HG02884 (cell line): ENCODE data around the gene EIF4E2.
A peak's percentile ranks its signal among the peaks of the same experiment; 100 is the strongest.

Experiments used
- ATAC-seq: cut with Tn5 transposase; IDR thresholded peaks from one replicate; pipeline ENCODE4 v1.9.1; 2021; ENCODE audit warnings: mild to moderate bottlenecking, moderate library complexity; ENCODE audit not compliant: unreplicated experiment

EIF4E2 gene

GRCh38 chr2:232550354-232551249 lies at the start of gene EIF4E2, which contains the start of gene TIGD1:
Gene EIF4E2, plus strand, starts transcription at chr2:232550689. Its CDS starts 36 bp downstream, at chr2:232550725.
Gene TIGD1, minus strand, starts transcription at chr2:232550557. Its CDS starts 675 bp downstream, at chr2:232549882.
- peak; percentile 87 for ATAC-seq

DNA sequence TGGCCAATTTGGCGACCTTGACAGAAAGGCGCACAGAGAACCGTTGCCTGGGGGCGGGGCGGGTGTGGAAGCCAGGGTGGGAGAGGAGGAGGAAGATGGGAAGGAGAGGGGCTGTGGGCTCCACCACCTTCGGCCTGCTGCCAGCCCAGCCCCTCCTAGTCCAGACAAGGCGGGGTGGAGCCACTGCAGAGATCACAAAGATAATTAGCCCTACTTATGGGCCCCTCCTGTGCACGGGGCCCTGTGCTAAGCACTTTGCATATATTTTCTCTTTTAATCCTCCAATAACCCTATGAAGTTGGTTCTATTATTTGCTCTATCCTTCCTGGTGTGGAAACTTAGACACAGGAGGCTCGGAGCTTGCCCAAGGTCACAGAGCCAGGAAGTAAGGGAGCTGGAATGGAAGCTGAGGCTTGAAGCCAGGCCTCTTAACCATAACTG lies 49.1 kb upstream of the EIF4E2 start:
- no peak for ATAC-seq

DNA sequence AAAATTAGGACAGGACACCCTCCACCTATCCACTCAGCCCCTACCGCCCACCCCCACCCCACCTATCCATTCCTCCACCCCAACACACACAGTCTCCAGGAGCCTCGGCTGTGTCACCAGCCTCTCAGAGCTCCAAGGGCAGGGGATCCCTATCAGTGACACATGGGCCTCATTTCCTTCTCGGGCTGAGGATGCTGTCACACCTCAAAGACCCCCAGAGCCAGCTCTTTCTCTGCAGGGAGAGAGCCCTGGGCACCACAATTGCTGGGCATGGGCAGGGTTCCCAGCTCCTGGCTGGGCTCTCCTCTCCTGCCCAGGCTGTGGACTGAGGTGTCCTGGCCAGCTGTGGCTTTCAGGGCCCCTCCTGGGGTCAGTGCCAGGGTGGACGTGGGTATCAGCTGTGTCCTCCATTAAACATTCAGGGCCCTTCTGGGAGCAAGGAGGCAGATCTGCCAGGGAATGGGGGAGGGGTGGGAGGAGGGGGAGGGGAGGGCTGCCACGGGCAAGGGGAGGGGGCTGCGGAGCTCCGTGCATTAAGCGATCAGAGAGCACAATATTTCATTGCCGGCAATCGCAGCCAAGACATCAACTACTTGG lies 48.6 kb upstream of the EIF4E2 start:
- ATAC-seq: no peak

DNA sequence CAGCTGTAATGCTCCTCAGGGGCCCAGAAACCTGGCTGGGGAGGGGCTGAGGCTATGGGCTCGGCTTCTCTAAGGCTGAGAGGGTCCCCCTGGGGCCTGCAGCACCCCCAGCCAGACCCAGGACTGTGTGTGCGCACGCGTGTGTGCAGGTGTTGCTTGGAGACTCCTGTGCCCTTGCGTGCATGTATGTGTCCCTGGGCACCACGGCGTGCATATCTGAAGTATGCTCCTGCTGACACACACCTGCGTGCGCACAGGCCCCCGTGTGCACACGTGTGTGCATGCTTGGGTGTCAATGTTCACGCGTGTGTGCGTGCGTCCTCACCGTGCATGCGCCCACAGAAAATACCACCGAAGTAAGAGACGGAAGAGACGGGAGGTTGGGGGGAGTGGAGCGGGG lies 48.0 kb upstream of the EIF4E2 start:
- no peak for ATAC-seq

GRCh38 chr2:232502911-232503808 lies 47.3 kb upstream of the EIF4E2 start:
- ATAC-seq: no peak

DNA sequence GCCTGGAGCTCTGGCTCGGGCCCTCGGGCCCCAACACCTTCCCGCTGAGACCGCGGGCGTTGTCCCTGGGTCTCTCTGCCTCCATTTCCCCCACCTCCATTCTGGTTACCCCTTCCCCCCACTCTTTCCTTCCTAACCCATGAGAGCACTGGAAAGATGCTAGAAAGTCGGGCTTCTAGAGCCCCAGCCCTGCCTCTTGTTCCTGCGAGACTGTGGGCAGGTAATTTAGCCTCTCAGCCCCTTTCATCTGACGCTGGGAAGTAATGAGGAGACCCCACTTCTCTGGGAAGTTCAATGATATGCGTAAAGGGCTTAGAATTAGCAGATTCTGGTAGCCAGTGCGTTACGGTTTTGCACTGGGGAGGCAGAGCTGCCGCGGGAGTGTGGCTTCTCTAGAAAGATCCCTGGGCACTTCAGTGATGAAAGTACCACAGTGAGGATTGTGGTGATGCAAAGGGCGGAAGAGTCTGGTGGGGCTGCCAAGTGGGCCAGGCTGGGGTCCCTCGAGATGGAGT lies 46.6 kb upstream of the EIF4E2 start:
- no peak for ATAC-seq

DNA sequence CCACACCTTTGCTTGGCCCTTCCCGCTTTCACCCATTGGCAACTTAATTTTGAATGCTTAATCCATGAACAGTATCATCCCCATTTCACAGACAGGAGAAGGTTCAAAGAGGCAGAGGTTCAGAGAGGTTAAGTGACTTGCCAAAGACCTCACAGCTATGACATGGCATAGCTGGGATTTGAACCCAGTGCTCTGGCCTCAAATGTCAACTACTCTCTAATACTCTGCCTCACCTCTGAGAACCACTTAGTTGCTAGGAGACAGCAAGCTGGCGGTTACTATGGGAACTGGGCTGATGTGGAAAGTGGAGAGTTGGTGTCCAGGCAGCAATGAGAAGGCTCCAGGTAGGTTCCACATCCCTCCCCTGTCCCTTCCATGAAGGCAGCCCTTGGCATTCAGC lies 46.1 kb upstream of the EIF4E2 start:
- no peak for ATAC-seq

DNA sequence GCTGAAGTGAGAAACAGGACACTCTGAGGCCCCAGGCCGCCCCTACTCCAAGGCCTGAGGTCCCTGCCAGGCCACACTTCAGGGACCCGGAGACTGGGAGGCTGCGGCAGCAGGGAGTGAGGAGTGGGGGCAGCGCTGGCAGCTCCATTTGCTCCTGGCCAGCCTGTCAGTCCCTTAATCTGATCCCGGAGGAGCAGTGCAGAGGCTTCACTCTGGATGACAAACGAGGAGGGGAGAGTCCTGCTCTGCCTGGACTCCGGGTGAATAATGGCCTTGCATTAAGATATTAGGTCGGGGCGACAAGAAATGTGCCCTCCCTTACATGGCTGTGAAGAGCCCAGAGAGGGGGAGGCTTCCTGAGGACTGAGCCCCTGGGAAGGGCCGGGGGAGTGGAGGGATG lies 44.6 kb upstream of the EIF4E2 start:
- ATAC-seq: no peak

DNA sequence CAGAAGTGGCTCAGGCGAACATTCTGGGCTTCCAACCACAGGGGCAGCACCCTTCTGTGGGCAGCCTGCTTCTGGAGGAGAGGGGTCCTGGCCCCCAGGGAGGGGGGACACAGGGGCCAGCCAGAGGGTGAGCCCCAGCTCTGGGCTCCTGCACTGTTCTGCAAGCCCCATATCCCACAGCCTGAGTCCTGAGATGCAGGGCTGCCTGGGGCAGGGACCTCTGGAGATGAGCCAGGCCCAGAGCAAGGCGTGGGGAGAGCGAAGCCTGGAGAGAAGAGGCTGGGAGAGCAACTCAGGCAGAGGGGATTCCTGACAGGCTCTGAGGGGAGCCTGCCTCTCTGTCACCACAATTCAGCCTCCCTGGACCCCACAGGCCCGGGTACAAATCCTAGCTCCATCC lies 43.8 kb upstream of the EIF4E2 start:
- ATAC-seq: no peak

DNA sequence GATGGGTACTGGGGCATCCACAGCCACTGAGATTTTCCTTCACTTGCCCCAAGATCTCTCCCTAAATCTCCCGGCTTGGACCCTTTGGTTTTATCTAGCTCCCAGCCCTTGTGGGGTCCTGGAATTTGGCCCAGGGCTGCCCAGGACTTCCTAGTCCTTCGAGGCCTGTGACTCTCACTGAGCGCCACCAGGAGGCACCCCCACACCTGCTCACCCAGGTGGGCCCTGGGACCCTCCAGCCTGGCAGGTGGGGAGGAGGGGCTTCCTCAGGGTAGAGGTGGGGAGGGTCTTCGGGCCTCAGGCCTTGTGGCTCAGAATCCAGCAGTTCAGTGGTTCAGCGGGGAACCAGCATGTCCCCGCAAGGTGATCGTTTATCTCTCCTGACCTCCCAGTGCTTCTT lies 42.2 kb upstream of the EIF4E2 start:
- no peak for ATAC-seq

DNA sequence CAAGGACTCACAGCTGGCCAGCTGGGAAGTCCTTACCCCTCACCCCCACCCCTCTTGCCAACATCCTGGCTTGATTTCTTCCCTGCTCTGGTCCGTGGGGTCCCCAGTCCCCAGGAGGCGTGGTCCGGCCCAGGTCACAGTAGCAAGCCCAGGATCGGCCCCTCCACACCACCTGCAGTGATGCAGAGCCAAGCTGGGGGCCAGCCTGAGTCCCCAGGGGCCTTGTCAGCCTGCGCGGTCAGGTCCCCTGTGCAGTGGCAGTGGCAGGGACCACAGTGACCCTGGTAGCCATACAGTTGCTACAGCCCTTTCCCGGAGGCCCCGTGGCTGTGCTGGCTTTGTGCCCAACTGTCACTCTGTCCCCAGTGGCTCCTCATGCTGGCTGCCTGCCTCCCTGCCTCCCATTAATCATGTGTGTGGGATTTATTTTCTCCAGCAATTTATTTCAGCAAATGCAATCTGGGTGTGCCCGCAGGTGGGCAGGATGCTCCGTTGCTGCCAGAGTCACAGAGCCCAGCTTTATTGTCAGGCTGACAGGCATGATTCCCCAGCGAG lies 39.1 kb upstream of the EIF4E2 start:
- no peak for ATAC-seq

GRCh38 chr2:232512602-232513001 lies 37.9 kb upstream of the EIF4E2 start:
- ATAC-seq: no peak

GRCh38 chr2:232513353-232513752 lies 37.1 kb upstream of the EIF4E2 start:
- ATAC-seq: no peak

DNA sequence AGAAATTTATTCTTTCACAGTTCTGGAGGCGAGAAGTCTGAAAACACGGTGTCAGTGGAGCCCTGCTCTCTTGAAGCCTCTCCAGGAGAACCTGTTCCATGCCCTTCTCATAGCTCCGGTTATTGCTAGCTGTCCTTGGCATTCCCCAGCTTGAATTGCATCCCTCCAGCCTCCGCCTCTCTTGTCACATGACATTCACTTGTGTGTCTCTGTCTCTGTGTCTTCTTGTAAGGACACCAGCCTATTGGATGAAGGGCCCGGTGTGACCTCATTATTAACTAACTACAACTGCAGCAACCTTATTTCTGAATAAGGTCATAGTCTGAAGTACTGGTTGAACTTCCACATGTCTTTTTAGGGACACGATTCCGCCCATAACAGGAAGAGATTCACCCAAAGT lies 34.9 kb upstream of the EIF4E2 start:
- ATAC-seq: no peak

GRCh38 chr2:232516551-232516950 lies 33.9 kb upstream of the EIF4E2 start:
- no peak for ATAC-seq

DNA sequence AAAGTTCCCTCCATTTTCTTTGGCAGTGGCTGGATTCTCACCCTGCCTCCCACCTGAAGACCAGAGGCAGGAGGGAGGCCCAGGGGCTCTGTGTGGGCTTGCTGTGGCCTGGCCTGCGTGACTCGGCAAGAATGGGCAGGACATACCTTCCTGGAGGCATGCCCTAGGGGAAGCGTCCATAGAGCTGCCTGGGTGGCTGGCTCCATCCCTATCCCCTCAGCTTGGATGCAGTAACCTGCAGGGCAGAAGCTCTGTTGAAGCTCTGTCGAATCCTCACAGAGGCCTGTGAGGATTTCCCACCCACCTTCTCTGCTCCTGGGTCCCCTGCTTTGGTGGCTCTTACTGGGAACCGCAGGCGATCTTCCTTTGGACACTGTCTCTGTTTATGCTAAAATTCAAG lies 31.6 kb upstream of the EIF4E2 start:
- ATAC-seq: no peak

DNA sequence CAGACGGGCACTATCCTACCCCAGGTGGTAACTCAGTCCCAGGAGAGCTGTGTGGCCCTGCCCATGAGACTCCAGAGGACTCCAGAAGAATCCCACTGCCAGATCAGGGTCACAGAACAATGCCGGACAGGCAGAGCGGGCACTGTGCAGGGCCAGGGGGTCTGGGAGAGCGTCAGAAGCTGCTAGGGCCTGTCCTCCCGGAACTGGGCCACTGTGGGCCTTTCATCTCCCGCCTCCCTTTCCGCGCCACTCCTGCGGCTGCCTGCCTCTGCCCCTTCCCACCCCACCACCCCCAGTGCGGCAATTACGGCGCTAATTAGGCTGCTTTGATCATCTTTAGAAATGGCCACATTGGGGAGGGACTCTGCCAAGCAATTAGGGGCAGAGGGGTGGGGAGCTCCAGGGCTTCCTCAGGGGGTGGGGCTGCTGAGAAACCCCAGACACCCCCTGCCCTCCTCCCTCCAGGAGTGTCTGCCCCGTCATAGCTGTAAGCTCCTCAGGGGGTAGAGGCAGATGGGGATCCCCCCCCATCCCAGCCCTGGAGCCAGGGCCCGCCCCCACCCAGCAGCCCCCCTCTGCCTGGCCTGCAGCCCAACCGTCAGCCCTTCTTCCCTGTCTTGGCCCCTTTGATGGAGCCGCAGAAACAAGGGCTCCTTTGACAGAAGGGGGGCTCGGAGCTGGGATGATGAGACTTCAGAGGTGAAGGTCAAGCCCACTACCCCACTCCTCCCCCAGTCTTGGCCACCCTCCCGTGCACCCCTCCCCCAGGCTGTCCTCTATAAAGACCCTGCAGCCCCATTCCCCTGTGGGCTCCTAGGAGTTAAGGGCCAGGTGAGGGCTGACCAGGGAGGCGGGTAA lies 30.7 kb upstream of the EIF4E2 start, which contains the start of gene PRSS56:
TSS of gene PRSS56 (plus strand) at position 808 of the 858 bp plus-strand sequence. CDS start 211 bp downstream, outside the sequence.
- ATAC-seq: no peak

DNA sequence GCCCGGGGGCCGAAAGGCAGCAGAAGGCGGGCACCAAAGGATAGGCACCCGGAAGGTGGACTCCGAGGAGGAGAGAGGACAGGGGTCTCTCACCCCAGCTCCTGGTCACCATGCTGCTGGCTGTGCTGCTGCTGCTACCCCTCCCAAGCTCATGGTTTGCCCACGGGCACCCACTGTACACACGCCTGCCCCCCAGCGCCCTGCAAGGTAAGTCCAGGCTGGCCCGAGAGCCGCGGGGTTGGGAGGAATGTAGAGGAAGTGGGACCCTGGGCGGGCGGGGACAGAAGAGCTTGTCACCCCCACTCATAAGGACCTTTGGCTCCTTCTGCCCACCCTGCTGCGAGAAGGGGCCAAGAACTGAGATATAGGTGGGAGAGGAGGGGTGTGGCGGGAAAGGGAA lies 30.0 kb upstream of the EIF4E2 start:
- ATAC-seq: no peak

DNA sequence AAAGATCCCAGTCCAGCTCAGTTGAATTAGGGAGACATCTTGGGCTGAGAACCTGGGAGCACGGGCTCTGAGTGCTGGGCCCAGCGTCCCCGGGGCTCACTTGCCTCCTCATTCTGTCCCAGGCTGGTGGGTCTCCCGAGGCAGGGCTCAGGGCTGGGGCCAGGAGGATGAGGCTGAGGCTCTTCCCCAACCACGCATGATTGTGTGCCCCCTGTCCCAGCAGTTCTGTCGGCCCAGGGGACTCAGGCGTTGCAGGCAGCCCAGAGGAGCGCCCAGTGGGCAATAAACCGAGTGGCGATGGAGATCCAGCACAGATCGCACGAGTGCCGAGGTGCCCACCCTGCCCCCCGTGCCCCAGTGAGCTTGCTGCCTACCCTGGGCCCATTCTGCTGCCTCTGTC lies 29.4 kb upstream of the EIF4E2 start:
- no peak for ATAC-seq
